LNCAP (cell line): ENCODE data around the gene DOCK4.

Experiments
- CTCF ChIP-seq: fragments of 450-650 bp; IDR thresholded peaks from 2 replicates; pipeline ENCODE4 v1.5.1; 2017; ENCODE audit warnings: mild to moderate bottlenecking

The DOCK4 gene

GRCh38 chr7:111953611-111954010, 252.6 kb downstream of the DOCK4 start:
- peak; percentile 39; the same call in 1 of the 2 replicates for TF ChIP-seq CTCF

- TF ChIP-seq CTCF: no peak
Observed at GRCh38 chr7:111952783-111953182, 253.4 kb downstream of the DOCK4 start.

GRCh38 chr7:111951052-111951451, 255.1 kb downstream of the DOCK4 start:
- no peak for TF ChIP-seq CTCF

- no peak for TF ChIP-seq CTCF
Observed at GRCh38 chr7:111942450-111943081, 263.6 kb downstream of the DOCK4 start.

- no peak for TF ChIP-seq CTCF
Observed at GRCh38 chr7:111937163-111937562, 269.0 kb downstream of the DOCK4 start.

- no peak for TF ChIP-seq CTCF
Observed at GRCh38 chr7:111933609-111934008, 272.6 kb downstream of the DOCK4 start.

GRCh38 chr7:111931958-111932357, 274.2 kb downstream of the DOCK4 start:
- TF ChIP-seq CTCF: no peak

- TF ChIP-seq CTCF: no peak
Observed at GRCh38 chr7:111931016-111931517, 275.1 kb downstream of the DOCK4 start.
